Heart left ventricle (tissue), 16 donors: ENCODE results near the gene B4GALT2. TPM values are rescaled to one million over a fixed set of nuclear protein-coding genes. Genes with fewer than 3 reads are reported as not detected.
A peak's percentile ranks its signal among the peaks of the same experiment; 100 is the strongest.

Source experiments
- ATAC-seq, 4 donors: fragments of 200-7000 bp; cut with Tn5 transposase; one replicate each; pipeline ENCODE4 v1.9.1; 2020 to 2022; ENCODE audit warnings: moderate library complexity in 4 of 4, mild to moderate bottlenecking in 3 of 4, moderate number of reproducible peaks in 1 of 4
- DNase-seq, 5 donors: peaks; one replicate each; pipeline ENCODE4 v3.0.0-alpha.2; 2020
- H3K27ac ChIP-seq, 12 donors: fragments of 200-600 bp; sonication (generic) in 4 of 12; one replicate each; pipeline versions ENCODE4 v1.5.0 to v1.8.0; 2016 to 2022; ENCODE audit warnings: mild to moderate bottlenecking in 2 of 12
- H3K27me3 ChIP-seq, 9 donors: fragments of 200-600 bp; sonication (generic) in 2 of 9; one replicate each; pipeline versions ENCODE4 v1.5.1 to v1.8.0; 2016 to 2022; ENCODE audit warnings: mild to moderate bottlenecking in 3 of 9
- H3K36me3 ChIP-seq, 9 donors: fragments of 200-600 bp; sonication (generic) in 2 of 9; one replicate each; pipeline versions ENCODE4 v1.5.0 to v1.8.0; 2018 to 2022; ENCODE audit warnings: mild to moderate bottlenecking in 2 of 9
- H3K4me1 ChIP-seq, 12 donors: fragments of 200-600 bp; sonication (generic) in 4 of 12; one replicate each; pipeline versions ENCODE4 v1.5.0 to v1.8.0; 2016 to 2022; ENCODE audit warnings: mild to moderate bottlenecking in 3 of 12
- H3K4me3 ChIP-seq, 12 donors: fragments of 200-600 bp; sonication (generic) in 4 of 12; one replicate each; pipeline versions ENCODE4 v1.5.0 to v1.8.0; 2017 to 2022; ENCODE audit warnings: mild to moderate bottlenecking in 9 of 12, moderate library complexity in 4 of 12
- H3K9me3 ChIP-seq, 12 donors: fragments of 200-600 bp; sonication (generic) in 4 of 12; one replicate each; pipeline versions ENCODE4 v1.5.0 to v1.8.0; 2016 to 2022; ENCODE audit warnings: mild to moderate bottlenecking in 1 of 12
- POLR2A ChIP-seq, 2 donors: fragments of 450-650 bp; IDR thresholded peaks; one replicate each; pipeline ENCODE4 v1.6.1; 2017; ENCODE audit warnings: antibody characterized with exemption in 2 of 2, mild to moderate bottlenecking in 2 of 2, moderate library complexity in 2 of 2
- WGBS, 4 donors: extraction: QIAGEN DNeasy Blood & Tissue Kit in 2 of 4; methylation state at CpG; one replicate each; pipeline versions ENCODE4 v1.1.5 to v1.1.7; 2013 to 2018; 5-methylcytosine and 5-hydroxymethylcytosine counted together
- intact Hi-C, 10 donors: fragments of 100-400 bp; cut with DNase I; formaldehyde crosslinking; loops; one replicate each; pipeline versions ENCODE4 v1.11.1 to v1.14.2; 2022
- polyA plus RNA-seq, 2 donors: library from polyadenylated mRNA; stranded (reverse); fragments of 200-250 nt; gene quantifications; one replicate each; pipeline ENCODE4 v1.2.3, GENCODE V29; 2013
- total RNA-seq, 9 donors: library from RNA; depleted of rRNA in 2 of 9; stranded (reverse); fragments of >200 nt in 2 of 9; fragmentation: NEBNext Ultra II Directional in 3 of 9; extraction: Animal tissue kit (Norgen Biotek cat#: 25700) in 3 of 9; gene quantifications; one replicate each; pipeline versions ENCODE4 v1.1.0 to v1.2.4, GENCODE V29; 2016 to 2023
- TF ChIP-seq, protein P1 (sequence below), 12 donors: fragments of 200-600 bp; sonication (generic) in 4 of 12; IDR thresholded peaks; one replicate each; pipeline versions ENCODE4 v1.5.0 to v1.8.0; 2018 to 2022; ENCODE audit warnings: antibody characterized with exemption in 12 of 12, mild to moderate bottlenecking in 5 of 12
- donor health status: ischemic (EF 13 %, LVEDD 7.1; RV severe dilation, severe dysfunction).
- donor health status: healthy with polysubstance abuse.
- donor health status: DM: no; HTN: yes; CAD: no.
- donor health status: DM: no; HTN: no; CAD: no.
- donor health status: ischemic (EF 25% LVEDD 6.9; RV normal size, moderate dysfunction).
- donor health status: ischemic (EF 25% LVEDD 5.7; RV mildly dilated, moderate dysfunction).
- donor health status: healthy.
- donor health status: DM: yes; HTN: yes; CAD: no.
- donor health status: ischemic (EF 35%, LVEDD 5.7; RV mildly dilated, moderate dysfunction).
- donor health status: nonischemic (EF 11% LVEDD 7.7; RV severe dilation, severe dysfunction).
- donor health status: DM: yes; HTN: yes; CAD: no.
- donor health status: PGD.
- donor health status: ischemic (EF 29% LVEDD 5.4; RV normal size, mild dysfunction).
- donor health status: nonischemic (EF 23%, LVEDD 6.1; RV moderate dilation, normal function).

Gene B4GALT2
- total and polyA plus RNA-seq, 11 donors: 26.8 to 65.7 (median 40.2) TPM

DNA sequence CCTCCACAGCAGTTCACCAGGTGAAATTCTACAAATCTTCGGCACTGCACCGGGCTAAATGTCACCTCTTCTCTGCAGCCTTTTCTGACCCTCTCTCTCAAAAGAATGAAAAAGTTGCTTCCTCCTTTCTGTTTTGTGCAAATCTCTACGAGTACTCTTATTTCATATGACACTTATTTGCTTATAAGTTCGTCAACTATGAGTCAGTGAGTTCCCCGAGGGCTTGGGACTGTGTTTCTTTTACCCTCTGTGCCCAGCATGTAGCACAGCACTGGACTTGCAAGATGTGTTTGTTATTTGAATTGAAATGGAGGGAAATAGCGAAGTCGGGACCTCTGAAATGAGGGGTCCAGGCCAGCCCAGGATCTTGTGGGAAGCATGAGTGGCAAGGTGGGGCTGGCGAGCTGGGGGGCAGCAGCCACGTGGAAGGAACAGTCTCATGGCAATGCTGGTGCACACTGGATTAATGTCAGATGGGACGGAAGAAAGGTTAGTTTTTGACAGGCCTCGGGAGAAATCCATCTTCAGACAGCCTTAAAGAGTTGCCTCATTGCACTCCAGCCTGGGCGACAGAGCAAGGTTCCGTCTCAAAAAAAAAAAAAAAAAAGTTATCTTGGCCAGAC is 46.0 kb downstream of the B4GALT2 start:
- TF ChIP-seq POLR2A (IDR thresholded peaks at IDR 0.05): no peak
- TF ChIP-seq, protein P1, sequence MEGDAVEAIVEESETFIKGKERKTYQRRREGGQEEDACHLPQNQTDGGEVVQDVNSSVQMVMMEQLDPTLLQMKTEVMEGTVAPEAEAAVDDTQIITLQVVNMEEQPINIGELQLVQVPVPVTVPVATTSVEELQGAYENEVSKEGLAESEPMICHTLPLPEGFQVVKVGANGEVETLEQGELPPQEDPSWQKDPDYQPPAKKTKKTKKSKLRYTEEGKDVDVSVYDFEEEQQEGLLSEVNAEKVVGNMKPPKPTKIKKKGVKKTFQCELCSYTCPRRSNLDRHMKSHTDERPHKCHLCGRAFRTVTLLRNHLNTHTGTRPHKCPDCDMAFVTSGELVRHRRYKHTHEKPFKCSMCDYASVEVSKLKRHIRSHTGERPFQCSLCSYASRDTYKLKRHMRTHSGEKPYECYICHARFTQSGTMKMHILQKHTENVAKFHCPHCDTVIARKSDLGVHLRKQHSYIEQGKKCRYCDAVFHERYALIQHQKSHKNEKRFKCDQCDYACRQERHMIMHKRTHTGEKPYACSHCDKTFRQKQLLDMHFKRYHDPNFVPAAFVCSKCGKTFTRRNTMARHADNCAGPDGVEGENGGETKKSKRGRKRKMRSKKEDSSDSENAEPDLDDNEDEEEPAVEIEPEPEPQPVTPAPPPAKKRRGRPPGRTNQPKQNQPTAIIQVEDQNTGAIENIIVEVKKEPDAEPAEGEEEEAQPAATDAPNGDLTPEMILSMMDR (IDR thresholded peaks at IDR 0.05): no peak
- intact Hi-C loops: no loop called here
- ATAC-seq: no peak

DNA sequence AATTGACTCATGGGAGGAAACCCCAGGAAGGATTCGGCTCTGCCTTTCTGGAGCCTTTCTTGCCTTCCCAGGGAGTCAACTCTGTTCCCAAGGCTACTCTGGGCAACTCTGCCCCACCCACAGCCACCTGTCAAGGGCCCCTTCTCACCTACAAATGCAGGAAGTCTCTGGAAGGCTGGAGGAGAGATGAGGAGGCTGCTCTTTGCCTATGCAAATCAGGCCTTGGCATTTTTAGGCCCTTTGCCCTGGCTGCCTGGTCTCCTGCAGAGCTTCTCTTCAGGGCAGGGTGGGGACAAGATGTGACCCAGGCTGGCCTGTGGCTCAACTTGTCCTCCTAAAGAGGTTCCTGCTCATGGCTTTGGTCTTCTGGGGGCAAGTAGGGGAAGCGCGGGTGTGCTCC is 46.8 kb downstream of the B4GALT2 start:
- peak in 1 of 5 donors; percentile 4 for DNase-seq
- no peaks in the 10 kb centered on the region for H3K36me3 ChIP-seq

More for the DNA sequence above, 46.0 kb downstream of the B4GALT2 start:
- H3K27me3 ChIP-seq: no peaks in the 10 kb centered on the region
- peaks cover 0 to 17% (median 9%) of the 10 kb centered on the region in 12 donors for H3K4me1 ChIP-seq
- WGBS, 4 donors: 83 to 90% (median 86%) methylated on average over 13 of the region's 13 CpGs
- H3K4me3 ChIP-seq: no peak overlapping the region
- H3K36me3 ChIP-seq: no peaks in the 10 kb centered on the region
- no peak overlapping the region for H3K27ac ChIP-seq
- H3K9me3 ChIP-seq: no peaks in the 10 kb centered on the region
- DNase-seq: no peak

DNA sequence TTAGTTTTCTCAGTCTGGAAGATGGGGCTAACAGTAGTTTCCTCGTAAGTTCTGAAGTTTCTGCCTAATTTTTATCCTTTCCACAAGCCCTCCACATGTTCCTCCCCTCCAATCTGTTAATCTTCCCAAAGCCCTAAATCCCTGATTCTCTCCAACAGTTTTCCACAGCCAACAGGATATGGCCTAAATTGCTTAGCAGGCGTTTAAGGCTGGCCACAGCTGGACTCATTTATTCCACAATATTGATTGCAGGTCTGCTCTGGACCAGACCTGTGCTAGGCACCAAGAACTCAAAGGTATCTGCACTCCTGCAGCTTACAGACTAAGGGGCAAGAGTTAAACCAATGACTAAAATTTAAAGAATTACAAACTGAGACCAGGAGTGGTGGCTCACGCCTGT is 48.3 kb downstream of the B4GALT2 start:
- 86 to 96% (median 91%) methylated on average over 3 of the region's 3 CpGs for WGBS, 4 donors
- TF ChIP-seq POLR2A (IDR thresholded peaks at IDR 0.05): no peak
- TF ChIP-seq, protein P1 (IDR thresholded peaks at IDR 0.05): no peak
- H3K27ac ChIP-seq: no peak overlapping the region
- ATAC-seq: no peak
- H3K9me3 ChIP-seq: no peaks in the 10 kb centered on the region
- no peak overlapping the region for H3K4me3 ChIP-seq
- no peaks in the 10 kb centered on the region for H3K36me3 ChIP-seq
- peaks cover 0 to 26% (median 14%) of the 10 kb centered on the region in 12 donors for H3K4me1 ChIP-seq
- H3K27me3 ChIP-seq: peaks cover 0 to 2% (median 0%) of the 10 kb centered on the region in 9 donors
- no peak for DNase-seq
- intact Hi-C loops: no loop called here

More for the DNA sequence above, 46.8 kb downstream of the B4GALT2 start:
- 78 to 87% (median 83%) methylated on average over 3 of the region's 3 CpGs for WGBS, 4 donors
- H3K4me1 ChIP-seq: peaks cover 0 to 20% (median 9%) of the 10 kb centered on the region in 12 donors
- intact Hi-C loops: no loop called here
- peaks cover 0 to 2% (median 0%) of the 10 kb centered on the region in 9 donors for H3K27me3 ChIP-seq
- TF ChIP-seq, protein P1 (IDR thresholded peaks at IDR 0.05): no peak
- TF ChIP-seq POLR2A (IDR thresholded peaks at IDR 0.05): no peak
- ATAC-seq: no peak
- H3K27ac ChIP-seq: no peak overlapping the region
- H3K4me3 ChIP-seq: no peak overlapping the region
- no peaks in the 10 kb centered on the region for H3K9me3 ChIP-seq

DNA sequence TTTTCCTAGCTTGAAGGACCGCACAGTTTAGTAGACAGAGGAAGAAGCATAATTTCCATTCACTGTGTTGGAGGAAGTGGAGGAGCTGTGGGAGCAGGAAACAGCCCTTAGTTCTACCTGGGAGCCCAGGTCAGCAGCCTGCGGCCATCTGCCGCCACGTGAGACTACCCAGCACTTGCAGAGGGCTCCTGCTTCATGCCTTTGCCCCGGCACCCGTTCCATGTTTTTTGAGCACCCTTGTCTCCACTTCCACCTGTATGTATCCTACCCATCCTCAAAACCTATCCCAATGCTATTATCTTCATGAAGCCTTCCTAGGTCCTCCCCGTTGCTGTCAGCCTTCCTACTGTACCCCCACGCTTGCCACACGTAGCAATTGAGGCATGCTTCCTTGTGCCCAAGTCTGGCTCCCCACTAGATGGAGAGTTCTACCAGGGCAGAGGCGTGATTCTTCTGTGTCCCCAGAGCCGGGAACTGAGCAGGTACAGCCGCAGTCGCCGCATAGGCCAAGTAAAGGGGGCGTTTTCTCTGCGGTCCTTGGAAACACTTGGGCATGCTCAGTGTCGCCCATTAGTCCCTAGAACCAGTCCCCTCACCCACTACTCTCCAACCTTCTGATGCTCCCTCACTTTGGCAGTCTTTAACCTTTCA is 50.4 kb downstream of the B4GALT2 start:
- intact Hi-C loops: no loop called here
- 25 to 32% (median 27%) methylated on average over 17 of the region's 17 CpGs for WGBS, 4 donors
- H3K9me3 ChIP-seq: no peaks in the 10 kb centered on the region
- no peaks in the 10 kb centered on the region for H3K36me3 ChIP-seq
- peaks cover 0 to 26% (median 13%) of the 10 kb centered on the region in 12 donors for H3K4me1 ChIP-seq
- peaks cover 0 to 2% (median 0%) of the 10 kb centered on the region in 9 donors for H3K27me3 ChIP-seq
- TF ChIP-seq POLR2A (IDR thresholded peaks at IDR 0.05): no peak
- TF ChIP-seq, protein P1 (IDR thresholded peaks at IDR 0.05): peak in 1 of 12 donors; percentile 4
- H3K4me3 ChIP-seq: peak overlapping the region; percentile 57 to 93 (median 80)
- DNase-seq (no peak), ATAC-seq (peak; percentile 1 to 29 (median 24))
- peak overlapping the region in 11 of 12 donors; percentile 50 to 89 (median 81) for H3K27ac ChIP-seq
